Mesenteric fat pad (tissue), 1 donor: ENCODE results near the gene RBM25. TPM values are rescaled to one million over a fixed set of nuclear protein-coding genes. Genes with fewer than 3 reads are reported as not detected.

Experiments
- DNase-seq: peaks from one replicate; pipeline ENCODE4 v3.0.0-alpha.2; 2020; ENCODE audit warnings: low spot score
- total RNA-seq: library from RNA; stranded (reverse); fragmentation: NEBNext Ultra II Directional; extraction: Animal tissue kit (Norgen Biotek cat#: 25700); gene quantifications from one replicate; pipeline ENCODE4 v1.2.1, GENCODE V29; 2021
- donor health status: DM: yes; HTN: yes; CAD: no.

Gene RBM25
- total RNA-seq, 1 donor from 2014 or later, result 76.5 TPM

DNA sequence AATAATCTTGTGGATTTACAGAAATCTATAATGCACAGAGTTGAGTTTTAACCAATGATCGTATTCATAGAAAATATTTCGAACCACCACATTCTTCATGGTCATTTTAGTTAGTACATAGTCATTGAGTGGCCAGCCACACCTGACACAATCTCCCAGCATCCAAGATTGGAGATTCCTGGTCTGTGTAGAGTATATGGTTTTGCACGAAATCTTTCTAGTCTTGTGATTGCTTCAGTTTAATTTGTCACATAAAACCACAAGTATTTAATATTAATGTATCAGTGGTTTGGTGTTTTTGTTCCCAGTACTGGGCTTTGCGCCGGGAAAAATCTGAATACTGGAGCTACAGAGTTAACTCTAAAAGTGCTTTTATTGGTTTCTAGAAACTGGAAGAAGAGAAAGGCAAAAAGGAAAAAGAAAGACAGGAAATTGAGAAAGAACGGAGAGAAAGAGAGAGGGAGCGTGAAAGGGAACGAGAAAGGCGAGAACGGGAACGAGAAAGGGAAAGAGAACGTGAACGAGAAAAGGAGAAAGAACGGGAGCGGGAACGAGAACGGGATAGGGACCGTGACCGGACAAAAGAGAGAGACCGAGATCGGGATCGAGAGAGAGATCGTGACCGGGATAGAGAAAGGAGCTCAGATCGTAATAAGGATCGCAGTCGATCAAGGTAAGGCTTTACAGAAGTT, 44.6 kb downstream of the RBM25 start:
- no peak for DNase-seq

DNA sequence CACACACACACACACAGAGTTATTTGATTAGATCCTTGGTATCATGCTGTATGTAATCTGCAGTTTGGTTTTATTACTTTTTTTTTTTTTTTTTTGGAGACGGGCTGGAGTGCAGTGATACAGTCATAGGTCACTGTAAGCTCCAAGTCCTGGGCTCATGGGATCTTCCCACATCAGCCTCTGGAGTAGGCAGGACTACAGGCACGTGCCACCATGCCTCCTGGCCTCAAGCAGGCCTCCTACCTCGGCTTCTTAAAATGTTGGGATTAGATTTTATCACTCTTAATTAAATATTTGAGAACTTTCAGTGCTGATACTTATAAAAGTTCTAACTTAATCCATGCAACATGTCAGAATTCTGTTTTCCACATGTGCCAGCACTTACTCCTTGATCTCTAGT, 46.7 kb downstream of the RBM25 start:
- no peak for DNase-seq

DNA sequence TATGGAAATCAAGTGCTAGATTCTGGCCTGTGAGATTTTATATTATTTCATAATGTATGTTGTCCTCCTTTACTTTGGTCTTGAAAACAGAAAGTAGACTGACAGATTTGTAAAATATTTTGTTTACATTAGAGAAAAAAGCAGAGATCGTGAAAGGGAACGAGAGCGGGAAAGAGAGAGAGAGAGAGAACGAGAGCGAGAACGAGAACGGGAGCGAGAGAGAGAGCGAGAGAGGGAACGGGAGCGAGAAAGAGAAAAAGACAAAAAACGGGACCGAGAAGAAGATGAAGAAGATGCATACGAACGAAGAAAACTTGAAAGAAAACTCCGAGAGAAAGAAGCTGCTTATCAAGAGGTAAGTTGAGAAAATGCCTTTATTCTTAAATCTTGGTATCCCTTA, 47.4 kb downstream of the RBM25 start:
- DNase-seq, result no peak

DNA sequence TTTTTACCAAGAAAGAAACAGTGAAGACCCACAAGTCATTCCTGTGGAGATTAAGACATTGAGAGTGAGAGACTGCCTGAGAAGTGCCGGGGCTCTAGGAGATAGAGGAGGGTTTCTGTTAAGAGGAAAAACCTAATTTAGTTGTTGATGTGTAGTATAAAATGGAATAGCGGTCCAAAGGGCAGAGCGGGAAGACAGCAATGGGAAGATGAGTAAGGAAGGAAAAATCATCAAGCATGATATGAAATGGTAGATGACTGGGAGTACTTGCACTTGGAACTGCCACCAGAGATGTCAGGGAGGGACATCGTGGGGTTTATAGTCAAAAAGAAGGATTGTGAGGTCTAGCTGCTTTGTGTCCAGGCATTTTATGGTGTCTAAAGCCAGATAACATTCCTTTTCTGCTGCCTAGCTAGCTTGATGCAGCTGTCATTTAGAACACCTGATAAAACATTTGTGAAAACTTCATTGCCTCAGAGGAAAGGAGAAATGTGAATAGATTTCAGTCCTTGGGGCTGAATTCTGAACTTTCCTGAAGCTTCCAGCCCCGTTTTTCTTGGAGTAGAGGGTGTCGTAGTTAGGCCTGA, 57.8 kb downstream of the RBM25 start:
- DNase-seq, result no peak

DNA sequence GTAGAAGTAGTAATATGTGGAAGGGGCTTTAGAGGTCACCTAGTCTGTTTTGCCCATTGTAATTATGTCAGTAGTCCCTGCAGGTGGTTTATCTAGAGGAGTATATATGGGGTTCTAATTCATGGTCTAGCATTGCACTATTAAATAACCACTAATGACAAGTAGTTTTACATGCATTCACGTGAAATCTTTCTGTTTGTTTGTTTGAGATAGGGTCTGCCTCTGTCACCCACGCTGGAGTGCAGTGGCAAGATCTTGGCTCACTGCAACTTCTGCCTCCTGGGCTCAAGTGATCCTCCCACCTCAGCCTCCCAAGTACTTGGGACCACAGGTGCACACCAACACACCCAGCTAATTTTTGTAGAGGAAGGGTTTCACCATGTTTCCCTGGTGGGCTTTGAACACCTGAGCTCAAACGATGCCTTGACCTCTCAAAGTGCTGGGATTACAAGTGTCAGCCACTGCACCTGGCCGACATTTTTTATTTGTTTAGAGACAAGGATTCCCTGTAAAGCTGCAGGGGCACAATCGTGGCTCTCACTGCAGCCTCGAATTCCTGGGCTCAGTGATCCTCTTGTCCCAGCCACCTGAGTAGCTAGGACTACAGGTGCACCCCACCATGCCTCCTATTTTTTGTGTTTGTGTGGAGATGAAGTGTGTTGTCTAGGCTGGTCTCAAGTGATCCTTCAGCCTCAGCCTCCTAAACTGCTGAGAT, 66.0 kb downstream of the RBM25 start:
- no peak for DNase-seq

DNA sequence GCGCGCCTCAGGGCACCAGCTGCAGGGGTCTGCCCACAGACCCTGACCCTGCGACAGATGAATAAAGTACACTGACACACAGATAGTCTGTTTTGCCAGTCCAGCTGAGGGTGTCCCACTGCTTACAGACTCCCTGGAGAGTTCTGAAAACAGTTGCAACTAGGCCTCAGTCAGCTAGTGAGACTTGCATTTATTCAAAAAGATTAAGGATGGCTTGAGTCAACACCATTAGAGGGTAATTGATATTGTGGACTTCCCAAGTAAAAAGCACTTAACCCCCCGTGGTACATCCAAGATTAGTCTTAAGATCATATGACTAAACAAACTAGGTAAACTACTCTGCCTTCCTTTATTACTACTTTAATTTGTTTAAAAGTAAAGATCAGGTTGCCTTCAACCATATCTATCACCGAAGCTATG, 66.8 kb downstream of the RBM25 start:
- DNase-seq, result no peak

DNA sequence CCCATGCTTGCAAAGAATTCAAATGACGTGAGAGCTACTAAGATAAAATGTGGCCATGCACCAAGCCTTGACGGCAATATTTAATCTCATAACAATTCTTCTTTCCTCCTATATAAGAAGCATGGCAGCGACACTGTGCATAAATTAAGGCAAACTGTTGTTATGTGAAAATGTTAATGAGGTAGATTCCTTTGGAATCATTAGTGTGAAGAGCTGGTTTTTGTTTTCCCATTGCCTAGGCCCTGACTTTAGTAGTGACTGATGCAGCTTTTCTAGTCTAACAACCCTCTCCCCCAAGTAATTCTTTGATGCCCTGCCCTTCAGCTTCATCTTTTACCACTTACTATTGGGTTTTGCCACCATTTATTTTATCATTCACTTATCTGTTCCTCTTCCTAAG, 67.4 kb downstream of the RBM25 start:
- DNase-seq, result no peak

DNA sequence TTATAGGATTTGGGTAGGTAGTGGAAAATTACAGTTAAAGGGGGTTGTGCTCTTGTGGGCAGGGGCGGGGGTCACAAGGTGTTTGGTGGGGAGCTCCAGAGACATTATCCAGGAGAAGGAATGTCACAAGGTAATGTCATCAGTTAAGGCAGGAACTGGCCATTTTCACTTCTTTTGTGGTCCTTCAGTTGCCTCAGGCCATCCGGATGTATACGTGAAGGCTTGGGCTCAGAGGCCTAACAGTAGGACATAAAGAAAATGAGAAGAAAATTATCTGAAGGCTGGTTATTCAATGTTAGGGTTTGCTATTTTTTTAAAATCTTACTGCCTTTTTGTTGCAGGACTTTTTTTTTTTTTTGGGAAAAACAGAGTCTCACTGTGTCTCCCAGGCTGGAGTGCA, 75.5 kb downstream of the RBM25 start:
- no peak for DNase-seq

DNA sequence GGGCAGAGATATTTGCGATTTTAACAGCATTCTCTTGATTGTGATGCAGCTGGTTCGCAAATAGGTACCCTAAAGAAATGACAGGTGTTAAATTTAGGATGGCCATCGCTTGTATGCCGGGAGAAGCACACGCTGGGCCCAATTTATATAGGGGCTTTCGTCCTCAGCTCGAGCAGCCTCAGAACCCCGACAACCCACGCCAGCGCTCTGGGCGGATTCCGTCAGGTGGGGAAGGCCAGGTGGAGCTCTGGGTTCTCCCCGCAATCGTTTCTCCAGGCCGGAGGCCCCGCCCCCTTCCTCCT, 77.7 kb downstream of the RBM25 start:
- no peak for DNase-seq

DNA sequence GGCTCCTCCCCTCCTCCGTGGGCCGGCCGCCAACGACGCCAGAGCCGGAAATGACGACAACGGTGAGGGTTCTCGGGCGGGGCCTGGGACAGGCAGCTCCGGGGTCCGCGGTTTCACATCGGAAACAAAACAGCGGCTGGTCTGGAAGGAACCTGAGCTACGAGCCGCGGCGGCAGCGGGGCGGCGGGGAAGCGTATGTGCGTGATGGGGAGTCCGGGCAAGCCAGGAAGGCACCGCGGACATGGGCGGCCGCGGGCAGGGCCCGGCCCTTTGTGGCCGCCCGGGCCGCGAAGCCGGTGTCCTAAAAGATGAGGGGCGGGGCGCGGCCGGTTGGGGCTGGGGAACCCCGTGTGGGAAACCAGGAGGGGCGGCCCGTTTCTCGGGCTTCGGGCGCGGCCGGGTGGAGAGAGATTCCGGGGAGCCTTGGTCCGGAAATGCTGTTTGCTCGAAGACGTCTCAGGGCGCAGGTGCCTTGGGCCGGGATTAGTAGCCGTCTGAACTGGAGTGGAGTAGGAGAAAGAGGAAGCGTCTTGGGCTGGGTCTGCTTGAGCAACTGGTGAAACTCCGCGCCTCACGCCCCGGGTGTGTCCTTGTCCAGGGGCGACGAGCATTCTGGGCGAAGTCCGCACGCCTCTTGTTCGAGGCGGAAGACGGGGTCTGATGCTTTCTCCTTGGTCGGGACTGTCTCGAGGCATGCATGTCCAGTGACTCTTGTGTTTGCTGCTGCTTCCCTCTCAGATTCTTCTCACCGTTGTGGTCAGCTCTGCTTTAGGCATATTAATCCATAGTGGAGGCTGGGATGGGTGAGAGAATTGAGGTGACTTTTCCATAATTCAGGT, 78.3 kb downstream of the RBM25 start, which contains the start of gene PSEN1:
Gene PSEN1, plus strand, starts transcription at position 121 of the 839 bp plus-strand sequence. CDS start 11,513 bp downstream, outside the sequence.
- peak; percentile 100 for DNase-seq

DNA sequence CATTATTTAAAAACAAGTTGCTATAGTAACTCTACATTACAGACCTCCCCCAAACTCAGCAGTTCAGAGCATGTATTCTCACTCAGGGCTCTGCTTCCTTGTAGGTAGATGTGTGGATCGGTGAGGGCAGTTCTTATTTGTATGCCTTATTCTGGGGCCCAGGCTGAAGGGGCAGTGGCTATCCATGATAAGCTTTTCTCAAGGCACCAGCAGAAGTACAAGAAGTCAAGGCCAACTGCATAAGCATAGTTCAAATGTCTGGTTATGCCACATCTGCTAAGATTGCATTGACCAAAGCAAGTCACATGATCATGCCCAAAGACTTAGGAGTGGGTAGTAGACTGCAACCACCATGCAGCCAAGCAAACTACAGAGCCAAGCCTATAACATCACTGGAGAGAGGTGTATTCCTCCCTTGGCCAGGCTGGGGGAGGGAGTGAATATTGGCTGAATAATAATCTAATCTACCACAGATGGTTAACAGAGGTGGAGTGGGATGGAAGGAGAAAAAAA, 82.5 kb downstream of the RBM25 start:
- DNase-seq, result no peak

DNA sequence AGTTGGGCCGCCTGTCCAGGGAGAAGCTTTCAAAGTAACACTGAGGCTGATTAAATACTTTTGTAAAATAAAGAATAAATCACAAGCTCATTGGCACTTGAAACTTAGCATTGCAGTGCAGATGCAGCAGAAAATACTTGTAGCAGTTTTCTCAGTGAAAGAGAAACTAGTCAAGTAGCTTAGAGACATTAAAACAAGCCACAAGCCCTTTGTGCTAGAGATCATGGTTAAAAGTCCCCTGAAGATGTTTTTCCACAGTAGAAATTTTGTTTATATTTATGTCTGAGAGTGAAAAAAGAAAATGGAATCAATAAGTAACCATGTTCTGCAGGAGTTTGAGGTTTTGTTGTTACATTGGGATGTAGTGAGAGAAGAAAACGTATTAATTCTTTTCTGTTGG, 83.9 kb downstream of the RBM25 start:
- no peak for DNase-seq

DNA sequence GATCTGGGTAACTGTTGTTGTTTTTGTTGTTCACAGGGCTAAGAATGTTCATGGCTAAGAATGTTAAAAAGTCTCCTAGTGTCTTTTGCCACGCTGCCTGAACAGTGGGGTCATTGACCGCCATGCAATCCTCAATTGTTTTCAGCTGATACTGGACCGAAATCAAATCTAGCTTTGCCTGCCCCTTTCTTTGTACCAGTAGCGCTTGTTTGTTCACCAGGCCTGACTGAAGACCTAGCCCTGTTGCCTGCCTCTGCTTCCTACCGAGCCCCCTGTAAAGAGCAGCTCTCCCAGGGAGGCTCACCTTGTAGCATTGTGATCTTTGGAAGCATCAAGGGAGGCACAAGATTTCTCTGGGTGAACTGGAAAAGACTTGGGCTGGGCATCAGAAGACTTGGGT, 84.7 kb downstream of the RBM25 start:
- no peak for DNase-seq

DNA sequence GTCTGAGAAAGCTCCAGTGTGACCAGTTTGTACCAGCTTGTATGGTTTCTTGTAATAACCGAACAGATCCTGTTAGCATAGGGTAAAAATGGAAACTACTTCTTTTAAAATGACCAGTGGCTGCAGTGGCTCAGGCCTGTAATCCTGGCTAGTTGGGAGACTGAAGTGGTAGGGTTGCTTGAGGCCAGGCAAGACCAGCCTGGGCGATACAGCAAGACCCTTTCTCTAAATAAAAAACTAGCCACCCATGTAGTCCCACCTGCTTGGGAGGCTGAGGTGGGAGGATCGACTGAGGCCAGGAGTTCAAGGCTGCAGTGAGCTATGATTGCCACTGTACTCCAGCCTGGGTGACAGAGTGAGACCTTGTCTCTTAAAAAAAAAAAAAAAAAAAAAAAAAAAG, 85.3 kb downstream of the RBM25 start:
- no peak for DNase-seq

DNA sequence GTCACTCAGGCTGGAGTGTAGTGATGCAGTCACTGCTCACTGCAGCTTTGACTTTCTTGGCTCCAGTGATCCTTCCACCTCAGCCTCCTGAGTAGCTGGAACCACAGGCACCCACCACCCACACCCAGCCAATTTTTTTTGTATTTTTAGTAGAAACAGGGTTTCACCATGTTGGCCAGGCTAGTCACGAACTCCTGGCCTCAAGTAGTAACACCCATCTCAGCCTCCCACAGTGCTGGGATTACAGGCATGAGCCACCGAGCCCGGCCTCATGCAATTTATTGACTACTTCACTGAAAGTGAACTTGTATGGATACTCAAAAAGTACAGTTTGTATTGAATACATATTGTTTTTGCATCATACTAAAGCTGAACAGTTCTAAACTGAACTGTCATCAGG, 87.0 kb downstream of the RBM25 start:
- no peak for DNase-seq

DNA sequence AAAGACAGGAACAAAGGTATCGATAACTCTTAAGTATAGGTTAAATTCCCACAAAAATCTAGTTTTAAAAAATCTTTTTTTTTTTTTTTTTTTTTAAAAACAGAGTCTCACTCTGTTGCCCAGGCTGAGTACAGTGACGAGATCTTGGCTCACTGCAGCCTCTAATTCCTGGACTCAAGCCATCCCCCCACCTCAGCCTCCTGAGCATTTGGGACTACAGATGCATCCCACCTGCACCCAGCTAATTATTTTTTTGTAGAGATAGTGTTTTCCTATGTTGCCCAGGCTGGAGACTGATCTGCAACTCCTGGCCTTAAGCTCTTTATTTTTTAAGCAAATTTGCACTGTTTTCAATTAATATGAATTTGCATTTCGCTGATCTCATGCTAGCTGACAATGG, 87.8 kb downstream of the RBM25 start:
- no peak for DNase-seq

DNA sequence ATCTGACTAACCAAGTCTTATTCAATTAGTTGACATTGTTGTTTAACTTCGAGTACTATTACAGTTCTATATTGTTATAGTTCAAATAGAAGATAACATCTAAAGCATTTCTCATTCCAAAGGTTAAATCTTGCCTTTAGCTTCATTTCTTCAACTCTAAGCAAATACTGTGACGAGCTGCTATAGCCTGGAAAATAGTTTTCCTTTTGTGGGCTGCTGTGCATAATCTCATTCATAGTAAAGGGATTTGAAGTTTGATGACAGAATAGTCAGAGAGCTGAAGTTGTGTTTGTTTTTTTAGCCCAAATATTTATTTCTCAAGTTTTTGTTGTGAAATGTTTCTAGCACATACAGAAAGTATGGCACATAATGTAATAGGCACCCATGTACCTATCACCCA, 91.4 kb downstream of the RBM25 start:
- no peak for DNase-seq

DNA sequence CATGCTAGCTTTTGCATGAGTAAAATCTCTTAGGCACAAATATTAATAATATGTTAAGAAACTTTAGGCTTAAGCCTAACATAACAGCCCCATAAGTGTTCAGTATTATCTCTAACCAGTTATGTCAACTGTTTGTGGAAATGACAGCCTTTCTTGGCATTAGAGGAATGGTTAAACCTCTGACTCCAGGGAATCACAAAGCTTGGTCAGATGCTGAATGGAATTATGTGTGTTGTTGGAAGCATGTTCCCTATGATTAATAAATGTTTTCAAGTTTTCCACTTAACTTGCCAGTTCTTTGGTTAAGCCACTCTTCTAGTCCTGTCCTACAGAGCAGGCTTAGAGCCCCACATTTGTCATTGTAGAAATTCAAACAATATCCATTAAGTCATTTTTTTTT, 94.9 kb downstream of the RBM25 start:
- no peak for DNase-seq

DNA sequence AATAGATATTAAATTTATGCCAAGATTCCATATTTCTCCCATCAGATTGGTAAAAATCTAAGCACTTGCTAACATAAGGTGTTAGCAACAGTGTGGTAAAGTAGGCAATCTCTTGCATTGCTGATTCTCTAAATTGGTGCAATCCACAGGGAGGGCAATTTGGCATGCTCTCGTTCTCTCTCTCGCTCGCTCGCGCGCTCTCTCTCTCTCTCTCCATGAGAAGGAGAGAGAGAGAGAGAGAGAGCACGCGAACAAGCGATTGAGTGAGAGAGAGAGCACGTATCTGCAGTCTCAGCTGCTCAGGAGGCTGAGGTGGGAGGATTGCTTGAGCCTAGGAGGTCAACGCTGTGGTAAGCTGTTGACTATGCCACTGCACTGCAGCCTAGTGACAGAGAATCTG, 103.9 kb downstream of the RBM25 start:
- no peak for DNase-seq

DNA sequence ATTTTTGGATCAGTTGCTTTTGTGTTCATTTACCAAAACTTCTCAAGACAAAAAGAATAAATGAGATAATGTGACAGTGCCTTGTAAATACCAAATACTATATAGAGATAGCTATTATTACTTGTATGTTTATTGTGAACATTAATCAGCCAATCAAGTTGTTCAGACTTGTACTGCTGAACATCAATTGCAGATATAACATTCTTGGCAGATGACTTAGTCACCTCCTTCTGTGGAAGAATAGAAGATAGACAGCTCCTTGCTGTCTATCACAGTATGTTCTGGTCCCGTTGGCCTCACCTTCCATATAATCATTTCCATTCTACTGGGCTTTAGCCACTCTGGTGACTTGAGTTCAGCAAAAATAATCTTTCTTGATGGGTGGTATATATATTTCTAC, 108.1 kb downstream of the RBM25 start:
- DNase-seq, result no peak

DNA sequence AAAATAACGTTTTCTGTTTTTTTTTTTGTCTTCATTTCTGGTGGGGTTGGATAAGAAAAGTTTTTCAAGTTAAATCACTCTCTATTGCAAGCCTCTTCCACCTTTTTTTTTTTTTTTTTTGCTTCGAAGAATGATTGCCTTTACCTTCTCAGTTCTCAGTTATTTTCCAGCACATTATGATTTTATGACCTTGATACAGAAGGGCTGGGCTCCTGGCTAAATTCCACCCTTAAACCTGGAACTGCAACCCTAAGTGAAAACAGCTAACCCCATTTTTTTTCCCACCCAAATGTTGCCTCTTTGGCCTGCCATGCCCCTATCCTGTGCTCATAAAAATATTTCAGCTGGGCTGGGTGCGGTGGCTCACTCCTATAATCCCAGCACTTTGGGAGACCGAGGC, 109.4 kb downstream of the RBM25 start:
- DNase-seq, result no peak

DNA sequence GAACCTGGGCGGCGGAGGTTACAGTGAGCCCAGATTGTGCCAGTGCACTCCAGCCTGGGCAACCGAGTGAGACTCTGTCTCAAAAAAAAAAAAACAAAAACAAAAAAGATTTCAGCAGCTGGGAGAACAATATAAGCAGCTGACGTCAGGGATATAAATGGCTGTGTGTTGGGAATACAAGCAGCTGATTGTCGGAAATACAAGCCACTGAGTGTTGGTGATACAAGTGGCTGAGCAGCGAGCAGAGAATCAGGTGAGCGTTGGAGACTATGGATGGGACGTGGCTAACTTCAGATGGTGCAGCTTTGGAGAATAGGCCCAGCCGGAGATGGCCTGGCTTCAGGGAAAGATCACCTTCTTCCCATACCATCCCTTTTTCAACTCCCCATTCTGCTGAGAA, 109.9 kb downstream of the RBM25 start:
- DNase-seq, result no peak
